IMR-90 (cell line): ENCODE results near the gene CNTRL. TPM values are rescaled to one million over a fixed set of nuclear protein-coding genes. Genes with fewer than 3 reads are reported as not detected.

Experiments
- ATAC-seq: fragments of 200-7000 bp; cut with Tn5 transposase; 2 replicates; pipeline ENCODE4 v1.9.1; 2020; ENCODE audit warnings: low read depth, mild to moderate bottlenecking, moderate library complexity
- BruUV-seq: library from RNA; stranded (reverse); fragments of 400-500 nt; replicated peaks from 2 replicates; lab custom pipeline; 2021; lab: Mats Ljungman, UMichigan
- CTCF ChIA-PET: fragments of 300-600 bp; formaldehyde crosslinking; extraction: SDS; loops from one replicate; lab custom pipeline; 2021; ENCODE audit warnings: antibody characterized with exemption; lab: Yijun Ruan, JAX
- POLR2A ChIA-PET: fragments of 300-600 bp; sonication (Branson Sonifier 250); formaldehyde crosslinking; loops from one replicate; lab custom pipeline; 2022; ENCODE audit warnings: antibody characterized with exemption; ENCODE audit not compliant: unreplicated experiment; lab: Charles Lee
- DNase-seq: peaks from one replicate; pipeline ENCODE4 v3.0.0; 2013
- H2AFZ ChIP-seq: replicated peaks from 2 replicates; pipeline ENCODE3; 2013; ENCODE audit warnings: low read length, mild to moderate bottlenecking; ENCODE audit not compliant: poor library complexity
- H2AK5ac ChIP-seq: 2 replicates; pipeline ENCODE4 v1.6.1; 2013; ENCODE audit warnings: low read depth, low read length, inconsistent platforms
- H2AK9ac ChIP-seq: replicated peaks from 2 replicates; pipeline ENCODE3; 2013; ENCODE audit warnings: mild to moderate bottlenecking, low read depth, low read length, moderate library complexity; ENCODE audit not compliant: poor library complexity
- H2BK120ac ChIP-seq: 2 replicates; pipeline ENCODE4 v1.6.1; 2013; ENCODE audit warnings: low read depth, low read length, inconsistent platforms
- H2BK15ac ChIP-seq: 3 replicates; pipeline ENCODE4 v1.6.1; 2013; ENCODE audit warnings: low read depth, low read length, inconsistent platforms
- H2BK20ac ChIP-seq: 2 replicates; pipeline ENCODE4 v1.6.1; 2013; ENCODE audit warnings: low read depth, mild to moderate bottlenecking, inconsistent platforms, low read length, moderate library complexity
- H2BK5ac ChIP-seq: 2 replicates; pipeline ENCODE4 v1.6.1; 2013; ENCODE audit warnings: mild to moderate bottlenecking, low read depth, low read length, inconsistent platforms; ENCODE audit not compliant: poor library complexity, severe bottlenecking
- H3K14ac ChIP-seq: replicated peaks from 2 replicates; pipeline ENCODE4 v1.6.1; 2013; ENCODE audit warnings: low read depth, low read length, inconsistent platforms
- H3K18ac ChIP-seq: 2 replicates; pipeline ENCODE4 v1.6.1; 2013; ENCODE audit warnings: low read depth, low read length, control low read depth
- H3K23ac ChIP-seq: 2 replicates; pipeline ENCODE4 v1.6.1; 2013; ENCODE audit warnings: low read depth, low read length, inconsistent platforms
- H3K27ac ChIP-seq: 2 replicates; pipeline ENCODE4 v1.5.1; 2013; ENCODE audit warnings: mild to moderate bottlenecking, control low read depth, low read length; ENCODE audit not compliant: insufficient read depth
- H3K27me3 ChIP-seq: 2 replicates; pipeline ENCODE4 v1.6.1; 2013; ENCODE audit warnings: low read length; ENCODE audit not compliant: control insufficient read depth, insufficient read depth
- H3K36me3 ChIP-seq: 2 replicates; pipeline ENCODE4 v1.6.1; 2013; ENCODE audit warnings: low read length, mixed read lengths; ENCODE audit not compliant: control insufficient read depth, insufficient read depth
- H3K4ac ChIP-seq: 2 replicates; pipeline ENCODE4 v1.6.1; 2013; ENCODE audit warnings: low read depth, low read length, inconsistent platforms
- H3K4me1 ChIP-seq: 2 replicates; pipeline ENCODE4 v1.6.1; 2013; ENCODE audit warnings: low read length, mixed read lengths; ENCODE audit not compliant: control insufficient read depth, insufficient read depth
- H3K4me2 ChIP-seq: 2 replicates; pipeline ENCODE4 v1.6.1; 2013; ENCODE audit warnings: low read depth, mild to moderate bottlenecking, control low read depth, low read length, moderate library complexity
- H3K4me3 ChIP-seq: 2 replicates; pipeline ENCODE4 v1.5.1; 2013; ENCODE audit warnings: low read depth, mild to moderate bottlenecking, control low read depth, low read length, moderate library complexity; ENCODE audit not compliant: insufficient read depth
- H3K56ac ChIP-seq: 2 replicates; pipeline ENCODE4 v1.6.1; 2013; ENCODE audit warnings: low read length, inconsistent platforms; ENCODE audit not compliant: insufficient read depth; ENCODE audit errors: extremely low read depth
- H3K79me1 ChIP-seq, 2 experiments: 2 replicates each; pipeline ENCODE4 v1.6.1; 2013; ENCODE audit warnings: low read length in 2 of 2, inconsistent platforms in 1 of 2, low read depth in 1 of 2
- H3K9ac ChIP-seq: 2 replicates; pipeline ENCODE4 v1.6.1; 2013; ENCODE audit warnings: low read depth, low read length, control low read depth
- H3K9me1 ChIP-seq: 2 replicates; pipeline ENCODE4 v1.6.1; 2013; ENCODE audit warnings: low read length, inconsistent platforms; ENCODE audit not compliant: insufficient read depth
- H3K9me3 ChIP-seq: 2 replicates; pipeline ENCODE4 v1.6.1; 2013; ENCODE audit warnings: low read length; ENCODE audit not compliant: control insufficient read depth, insufficient read depth
- H4K20me1 ChIP-seq: 2 replicates; pipeline ENCODE4 v1.6.1; 2013; ENCODE audit warnings: low read length, inconsistent platforms; ENCODE audit not compliant: insufficient read depth
- H4K5ac ChIP-seq: 2 replicates; pipeline ENCODE4 v1.6.1; 2013; ENCODE audit warnings: mild to moderate bottlenecking, low read depth, low read length, control low read depth
- H4K8ac ChIP-seq, 2 experiments: 2 replicates each; pipeline ENCODE4 v1.6.1; 2013; ENCODE audit warnings: low read depth in 2 of 2, low read length in 2 of 2, control low read depth in 1 of 2, inconsistent platforms in 1 of 2
- H4K91ac ChIP-seq: 2 replicates; pipeline ENCODE4 v1.6.1; 2013; ENCODE audit warnings: low read depth, low read length, inconsistent platforms; ENCODE audit not compliant: insufficient read depth
- BHLHE40 ChIP-seq: fragments of 150-350 bp; IDR thresholded peaks from 2 replicates; pipeline ENCODE4 v1.6.1; 2016; ENCODE audit warnings: mild to moderate bottlenecking, low read depth, low read length
- CEBPB ChIP-seq: IDR thresholded peaks from 2 replicates; pipeline ENCODE4 v1.6.1; 2012; ENCODE audit warnings: low read depth, low read length, improper control_type of control experiment
- FOS ChIP-seq: fragments of 150-350 bp; IDR thresholded peaks from 2 replicates; pipeline ENCODE4 v1.6.1; 2016; ENCODE audit warnings: low read depth, low read length
- MAFK ChIP-seq: IDR thresholded peaks from 2 replicates; pipeline ENCODE4 v1.6.1; 2012; ENCODE audit warnings: low read depth, low read length, improper control_type of control experiment
- MAZ ChIP-seq: IDR thresholded peaks from 2 replicates; pipeline ENCODE4 v1.6.1; 2012; ENCODE audit warnings: low read depth, mild to moderate bottlenecking, low read length, improper control_type of control experiment, moderate library complexity, borderline replicate concordance
- RAD21 ChIP-seq: IDR thresholded peaks from 2 replicates; pipeline ENCODE4 v1.6.1; 2012; ENCODE audit warnings: low read length, improper control_type of control experiment
- RFX5 ChIP-seq: IDR thresholded peaks from 2 replicates; pipeline ENCODE4 v1.8.0; 2012; ENCODE audit warnings: low read depth, mild to moderate bottlenecking, low read length, moderate library complexity
- SMC3 ChIP-seq: fragments of 150-350 bp; IDR thresholded peaks from 2 replicates; pipeline ENCODE4 v1.6.1; 2016; ENCODE audit warnings: low read depth, mild to moderate bottlenecking, antibody characterized with exemption, low read length, moderate library complexity
- WGBS, 2 experiments: methylation state at CpG; one replicate each; pipeline versions ENCODE4 v1.1.5 to v1.1.7; 2013; ENCODE audit warnings: missing lambda C conversion rate in 2 of 2; ENCODE audit not compliant: insufficient read length in 1 of 2; ENCODE audit errors: extremely low coverage in 2 of 2; 5-methylcytosine and 5-hydroxymethylcytosine counted together
- dilution Hi-C: fragments of 300-500 bp; cut with HindIII; formaldehyde crosslinking; loops from one replicate; pipeline ENCODE4 v1.14.3; 2018; ENCODE audit warnings: low sequenced_read_pairs; ENCODE audit not compliant: unreplicated experiment
- in situ Hi-C: fragments of 300-500 bp; cut with MboI; formaldehyde crosslinking; loops from 3 replicates; pipeline ENCODE4 v1.14.3; 2019; ENCODE audit warnings: low sequenced_read_pairs, inconsistent platforms, mixed read lengths
- intact Hi-C: fragments of 100-400 bp; cut with micrococcal nuclease; formaldehyde crosslinking; loops from 2 replicates; pipeline ENCODE4 v1.10.0; 2022
- polyA plus RNA-seq, 3 experiments: library from polyadenylated mRNA; depleted of rRNA; stranded (reverse); fragments of >200 nt; gene quantifications; 2 replicates each; pipeline ENCODE4 v1.2.3, GENCODE V29; 2012; ENCODE audit warnings: low replicate concordance in 1 of 3
- total RNA-seq: library from RNA; depleted of rRNA; stranded (reverse); fragments of >200 nt; gene quantifications from 2 replicates; pipeline ENCODE4 v1.2.3, GENCODE V29; 2012
- TF ChIP-seq, protein P1 (sequence below): fragments of 150-350 bp; IDR thresholded peaks from 2 replicates; pipeline ENCODE4 v1.6.1; 2017; ENCODE audit warnings: mild to moderate bottlenecking, antibody characterized with exemption, low read length, low read depth

The CNTRL gene
- total and polyA plus RNA-seq, 2 of the 4 experiments (the other 2 are of a cell fraction), result 4.5 to 7.3 TPM

GRCh38 chr9:121069396-121069795 lies 5.4 kb upstream of the CNTRL start:
- no CpG with 5 or more reads among the region's 1 CpG for WGBS, 2 experiments

More at GRCh38 chr9:121069396-121069795, 5.4 kb upstream of the CNTRL start:
- dilution Hi-C loops, result no loop called here
- H2AK9ac ChIP-seq, result no peak overlapping the region
- H3K27ac ChIP-seq, result no peak overlapping the region
- H2AK5ac ChIP-seq, result no peak overlapping the region
- no peak overlapping the region for H4K8ac ChIP-seq
- no peak overlapping the region for H4K91ac ChIP-seq
- H3K56ac ChIP-seq, result no peak overlapping the region
- no peak overlapping the region for H2BK15ac ChIP-seq
- no peak overlapping the region for H2AFZ ChIP-seq
- H3K18ac ChIP-seq, result no peak overlapping the region
- no peak overlapping the region for H4K5ac ChIP-seq
- BruUV-seq, result no TSS peak
- no peak for ATAC-seq
- no peak overlapping the region for H3K23ac ChIP-seq
- no peaks in the 10 kb centered on the region for H3K9me3 ChIP-seq
- no peaks in the 10 kb centered on the region for H3K36me3 ChIP-seq
- POLR2A ChIA-PET, result no interaction called here
- peaks cover 6 to 13% of the 10 kb centered on the region in 2 experiments for H3K79me1 ChIP-seq
- CTCF ChIA-PET, result interaction anchor here (0.6 kb wide), 1 partner anchor 89 kb away, joined by 7 read pairs; no protein-coding TSS in a partner anchor
- H3K4ac ChIP-seq, result no peak overlapping the region
- no peaks in the 10 kb centered on the region for H4K20me1 ChIP-seq
- no peak overlapping the region for H2BK5ac ChIP-seq
- H3K4me1 ChIP-seq, result peaks cover 1% of the 10 kb centered on the region; the same call in 1 of the 2 replicates
- no peak overlapping the region for H3K4me3 ChIP-seq
- H2BK120ac ChIP-seq, result no peak overlapping the region
- in situ Hi-C loops, result loop anchor here (5.0 to 25.0 kb wide), 3 partner anchors 82 to 457 kb away; no protein-coding TSS in a partner anchor
- H3K14ac ChIP-seq, result no peak overlapping the region
- DNase-seq, result no peak
- no peak for TF ChIP-seq FOS
- TF ChIP-seq BHLHE40, result no peak
- TF ChIP-seq, protein P1, sequence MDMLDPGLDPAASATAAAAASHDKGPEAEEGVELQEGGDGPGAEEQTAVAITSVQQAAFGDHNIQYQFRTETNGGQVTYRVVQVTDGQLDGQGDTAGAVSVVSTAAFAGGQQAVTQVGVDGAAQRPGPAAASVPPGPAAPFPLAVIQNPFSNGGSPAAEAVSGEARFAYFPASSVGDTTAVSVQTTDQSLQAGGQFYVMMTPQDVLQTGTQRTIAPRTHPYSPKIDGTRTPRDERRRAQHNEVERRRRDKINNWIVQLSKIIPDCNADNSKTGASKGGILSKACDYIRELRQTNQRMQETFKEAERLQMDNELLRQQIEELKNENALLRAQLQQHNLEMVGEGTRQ, result no peak
- TF ChIP-seq RAD21, result no peak
- no peak for TF ChIP-seq MAZ
- TF ChIP-seq CEBPB, result no peak
- no peak for TF ChIP-seq RFX5
- no peak for TF ChIP-seq MAFK
- TF ChIP-seq SMC3, result no peak
- no peak overlapping the region for H2BK20ac ChIP-seq
- H3K9ac ChIP-seq, result no peak overlapping the region
- H3K9me1 ChIP-seq, result no peaks in the 10 kb centered on the region; the same call in 1 of the 2 replicates
- no peaks in the 10 kb centered on the region for H3K27me3 ChIP-seq
- intact Hi-C loops, result no loop called here
- H3K4me2 ChIP-seq, result no peak overlapping the region
